Body of pancreas (tissue), 4 donors: Measurements from ENCODE around the gene ANKRD12. TPM values are rescaled to one million over a fixed set of nuclear protein-coding genes. Genes with fewer than 3 reads are reported as not detected.

Source experiments
- ATAC-seq: fragments of 150-250 bp; one replicate; pipeline ENCODE4 v1.9.1; 2016
- DNase-seq, 4 donors: peaks; one replicate each; pipeline ENCODE4 v3.0.0-alpha.2; 2019
- H3K27ac ChIP-seq, 4 donors: fragments of 200-600 bp; sonication (generic); 1 replicate in 3 of 4; 2 replicates in 1 of 4; pipeline versions ENCODE4 v1.5.1 to v1.6.1; 2016 to 2019; ENCODE audit warnings: mild to moderate bottlenecking in 1 of 4, mixed read lengths in 1 of 4, moderate library complexity in 1 of 4
- H3K27me3 ChIP-seq, 2 donors: fragments of 200-600 bp; sonication (generic); one replicate each; pipeline ENCODE4 v1.6.0; 2016; ENCODE audit warnings: mild to moderate bottlenecking in 1 of 2
- H3K36me3 ChIP-seq, 2 donors: fragments of 200-600 bp; sonication (generic); replicated peaks in 1 of 2; 2 replicates each; pipeline ENCODE4 v1.5.1; 2016; ENCODE audit warnings: low read depth in 2 of 2; ENCODE audit not compliant: insufficient read depth in 1 of 2
- H3K4me1 ChIP-seq: fragments of 200-600 bp; sonication (generic); one replicate; pipeline ENCODE4 v1.6.0; 2016
- H3K4me3 ChIP-seq, 2 donors: fragments of 200-600 bp; sonication (generic); 1 replicate in 1 of 2; 2 replicates in 1 of 2; pipeline ENCODE4 v1.5.1; 2016 to 2019
- H3K9me3 ChIP-seq, 3 donors: fragments of 200-600 bp; sonication (generic); 1 replicate in 2 of 3; 2 replicates in 1 of 3; pipeline ENCODE4 v1.5.1; 2016
- POLR2A ChIP-seq, 3 donors: fragments of 450-650 bp; IDR thresholded peaks; one replicate each; pipeline ENCODE4 v1.6.1; 2016; ENCODE audit warnings: antibody characterized with exemption in 3 of 3, mild to moderate bottlenecking in 2 of 3
- WGBS, 2 donors: methylation state at CpG; one replicate each; pipeline ENCODE4 v1.1.5; 2017; 5-methylcytosine and 5-hydroxymethylcytosine counted together
- intact Hi-C: fragments of 100-400 bp; cut with DNase I; formaldehyde crosslinking; loops from one replicate; pipeline ENCODE4 v1.15.1; 2023
- total RNA-seq, 2 donors: library from RNA; depleted of rRNA; stranded (reverse); fragments of >200 nt; gene quantifications; one replicate each; pipeline ENCODE4 v1.1.0, GENCODE V29; 2016
- TF ChIP-seq, protein P1 (sequence below), 7 experiments: fragments of 450-650 bp in 4 of 7; fragments of 200-600 bp in 3 of 7; sonication (generic) in 3 of 7; IDR thresholded peaks; one replicate each; pipeline ENCODE4 v1.5.1; 2016 to 2019; ENCODE audit warnings: antibody characterized with exemption in 7 of 7

ANKRD12 gene
- total RNA-seq, 2 donors from 2014 or later, result 25.4 to 32.9 TPM

DNA sequence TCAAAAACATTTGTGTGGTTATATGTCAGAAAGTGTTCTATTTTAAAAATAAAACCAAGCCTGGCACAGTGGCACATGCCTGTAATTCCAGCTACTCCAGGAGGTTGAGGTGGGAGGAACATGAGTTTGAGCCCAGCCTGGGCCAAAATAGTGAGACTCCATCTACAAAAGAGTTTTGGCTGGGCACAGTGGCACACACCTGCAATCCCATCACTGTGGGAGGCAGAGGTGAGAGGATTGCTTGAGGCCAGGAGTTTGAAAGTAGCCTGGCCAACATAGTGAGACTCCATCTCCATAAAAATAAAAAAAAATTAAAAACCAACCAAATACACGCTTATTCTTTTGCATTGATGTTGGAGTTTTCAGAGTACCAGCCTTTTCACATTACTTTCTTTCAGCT, 9.6 kb downstream of the ANKRD12 start:
- DNase-seq, result no peak
- intact Hi-C loops, result no loop called here
- H3K27me3 ChIP-seq, result no peaks in the 10 kb centered on the region
- no peak overlapping the region for H3K4me3 ChIP-seq
- WGBS, 2 donors, result 87 to 90% methylated on average over 1 of the region's 1 CpG
- ATAC-seq, result no peak
- H3K27ac ChIP-seq, result no peak overlapping the region
- no peaks in the 10 kb centered on the region for H3K9me3 ChIP-seq
- peaks cover 60% of the 10 kb centered on the region for H3K4me1 ChIP-seq
- no peak for TF ChIP-seq POLR2A (IDR thresholded peaks at IDR 0.05)
- TF ChIP-seq, protein P1, sequence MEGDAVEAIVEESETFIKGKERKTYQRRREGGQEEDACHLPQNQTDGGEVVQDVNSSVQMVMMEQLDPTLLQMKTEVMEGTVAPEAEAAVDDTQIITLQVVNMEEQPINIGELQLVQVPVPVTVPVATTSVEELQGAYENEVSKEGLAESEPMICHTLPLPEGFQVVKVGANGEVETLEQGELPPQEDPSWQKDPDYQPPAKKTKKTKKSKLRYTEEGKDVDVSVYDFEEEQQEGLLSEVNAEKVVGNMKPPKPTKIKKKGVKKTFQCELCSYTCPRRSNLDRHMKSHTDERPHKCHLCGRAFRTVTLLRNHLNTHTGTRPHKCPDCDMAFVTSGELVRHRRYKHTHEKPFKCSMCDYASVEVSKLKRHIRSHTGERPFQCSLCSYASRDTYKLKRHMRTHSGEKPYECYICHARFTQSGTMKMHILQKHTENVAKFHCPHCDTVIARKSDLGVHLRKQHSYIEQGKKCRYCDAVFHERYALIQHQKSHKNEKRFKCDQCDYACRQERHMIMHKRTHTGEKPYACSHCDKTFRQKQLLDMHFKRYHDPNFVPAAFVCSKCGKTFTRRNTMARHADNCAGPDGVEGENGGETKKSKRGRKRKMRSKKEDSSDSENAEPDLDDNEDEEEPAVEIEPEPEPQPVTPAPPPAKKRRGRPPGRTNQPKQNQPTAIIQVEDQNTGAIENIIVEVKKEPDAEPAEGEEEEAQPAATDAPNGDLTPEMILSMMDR (IDR thresholded peaks at IDR 0.05), result no peak
- H3K36me3 ChIP-seq, result no peaks in the 10 kb centered on the region

DNA sequence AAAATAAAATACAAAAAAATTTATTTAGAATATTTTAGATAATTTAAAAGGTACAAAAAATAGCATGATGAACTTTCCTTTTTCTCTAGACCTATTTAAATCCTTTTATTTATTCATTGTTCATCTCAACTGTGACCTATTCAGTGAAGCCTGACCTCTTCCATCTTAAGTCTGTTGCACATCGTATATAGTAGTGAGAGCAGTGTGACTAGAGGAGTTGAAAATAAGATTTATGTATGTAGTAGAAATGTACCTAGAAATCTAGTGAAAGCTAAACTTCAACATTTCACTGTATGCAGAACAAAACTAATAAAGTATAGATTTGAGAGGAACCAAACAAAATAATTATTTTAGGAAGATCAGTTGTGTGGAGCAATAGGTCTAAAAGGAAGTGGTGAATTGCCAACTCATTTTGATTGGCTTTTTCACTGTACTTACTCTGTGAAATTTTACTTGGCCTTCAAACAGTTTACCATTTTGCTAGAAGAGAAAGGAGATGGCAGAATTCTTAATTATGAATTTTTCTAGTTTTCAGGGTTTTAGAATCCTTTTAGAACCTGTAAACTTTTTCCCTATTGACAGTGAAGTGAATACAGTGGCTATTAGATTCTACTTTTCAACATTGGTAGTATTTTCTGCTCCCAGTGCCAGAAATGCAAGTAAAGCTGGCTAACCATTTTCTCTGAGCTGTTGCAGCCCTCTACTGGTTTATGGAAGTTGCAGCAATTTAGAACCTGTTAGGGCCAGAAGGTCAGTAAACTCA, 11.0 kb downstream of the ANKRD12 start:
- no peak overlapping the region for H3K4me3 ChIP-seq
- TF ChIP-seq POLR2A (IDR thresholded peaks at IDR 0.05), result no peak
- TF ChIP-seq, protein P1 (IDR thresholded peaks at IDR 0.05), result peak; percentile 32 to 88 (median 70)
- WGBS, 2 donors, result 24 to 25% methylated on average over 1 of the region's 1 CpG
- H3K9me3 ChIP-seq, result no peaks in the 10 kb centered on the region
- intact Hi-C loops, result no loop called here
- peak; percentile 88 for ATAC-seq
- H3K27ac ChIP-seq, result peak overlapping the region in 2 of 4 donors; percentile 8 to 26
- H3K27me3 ChIP-seq, result no peaks in the 10 kb centered on the region
- H3K36me3 ChIP-seq, result no peaks in the 10 kb centered on the region
- H3K4me1 ChIP-seq, result peaks cover 57% of the 10 kb centered on the region
- DNase-seq, result peak in 3 of 4 donors; percentile 42 to 60 (median 45)

DNA sequence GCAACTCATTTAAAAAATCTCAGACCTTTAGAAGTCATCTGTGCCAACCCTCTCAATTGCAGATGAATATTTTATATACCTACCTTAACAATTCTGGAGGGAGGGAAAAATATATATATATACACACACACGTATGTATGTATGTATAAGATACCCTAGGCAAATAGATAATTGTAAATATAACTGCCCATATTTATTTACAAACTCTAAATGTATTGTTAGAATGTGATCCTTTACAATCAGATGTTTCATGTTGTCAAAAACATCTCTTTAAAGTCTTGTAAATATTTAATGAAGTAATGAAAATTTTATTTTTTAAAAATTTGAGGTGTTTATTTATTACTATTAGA, 11.6 kb downstream of the ANKRD12 start:
- intact Hi-C loops, result no loop called here
- Histone ChIP-seq H3K36me3 (no peaks in the 10 kb centered on the region), H3K4me1 (peaks cover 59% of the 10 kb centered on the region)

GRCh38 chr18:9150121-9150520, 13.5 kb downstream of the ANKRD12 start:
- H3K9me3 ChIP-seq, result no peaks in the 10 kb centered on the region
- intact Hi-C loops, result no loop called here
- TF ChIP-seq, protein P1 (IDR thresholded peaks at IDR 0.05), result no peak
- TF ChIP-seq POLR2A (IDR thresholded peaks at IDR 0.05), result no peak
- no peak overlapping the region for H3K4me3 ChIP-seq
- H3K4me1 ChIP-seq, result peaks cover 64% of the 10 kb centered on the region
- ATAC-seq, result no peak
- H3K27ac ChIP-seq, result no peak overlapping the region
- H3K27me3 ChIP-seq, result no peaks in the 10 kb centered on the region
- no peaks in the 10 kb centered on the region for H3K36me3 ChIP-seq
- 65 to 77% methylated on average over 5 of the region's 5 CpGs for WGBS, 2 donors
- no peak for DNase-seq

More for the DNA sequence above, 11.6 kb downstream of the ANKRD12 start:
- no peaks in the 10 kb centered on the region for H3K27me3 ChIP-seq
- DNase-seq (no peak), ATAC-seq (no peak)
- H3K27ac ChIP-seq, result peak overlapping the region in 1 of 4 donors; percentile 26
- no peak overlapping the region for H3K4me3 ChIP-seq
- no peaks in the 10 kb centered on the region for H3K9me3 ChIP-seq
- 15 to 32% methylated on average over 1 of the region's 1 CpG for WGBS, 2 donors
- TF ChIP-seq, protein P1 (IDR thresholded peaks at IDR 0.05), result peak in 1 of 7 experiments; percentile 3
- no peak for TF ChIP-seq POLR2A (IDR thresholded peaks at IDR 0.05)

DNA sequence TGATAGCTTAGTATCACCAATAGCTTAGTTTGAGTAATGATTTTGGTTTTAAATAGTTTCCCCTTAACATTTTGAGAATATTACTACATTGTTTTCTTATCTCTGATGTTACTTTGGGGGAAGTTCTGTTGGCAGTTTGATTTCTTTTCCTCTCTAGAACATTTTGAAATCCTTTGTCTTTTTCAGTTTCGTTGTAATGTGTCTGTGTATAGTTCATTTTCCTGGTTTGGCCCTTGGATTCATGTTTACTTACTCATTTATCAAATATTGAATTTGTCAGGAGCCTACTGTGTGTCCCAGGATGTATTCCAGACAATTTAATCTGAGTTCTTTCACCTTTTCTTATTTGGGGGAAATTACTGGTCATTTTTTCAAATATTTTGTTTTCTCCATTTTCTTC, 16.7 kb downstream of the ANKRD12 start:
- Histone ChIP-seq H3K4me1 (peaks cover 43% of the 10 kb centered on the region), H3K9me3 (no peaks in the 10 kb centered on the region), H3K36me3 (no peaks in the 10 kb centered on the region), H3K4me3 (no peak overlapping the region), H3K27me3 (no peaks in the 10 kb centered on the region), H3K27ac (peak overlapping the region in 1 of 4 donors; percentile 31)
- ATAC-seq, result no peak
- WGBS, 2 donors, result 15 to 19% methylated on average over 1 of the region's 1 CpG
- TF ChIP-seq POLR2A (IDR thresholded peaks at IDR 0.05), result no peak
- TF ChIP-seq, protein P1 (IDR thresholded peaks at IDR 0.05), result no peak
- DNase-seq, result no peak
- intact Hi-C loops, result no loop called here
